CD14-positive monocyte (primary cell): ENCODE data around the gene SECISBP2. TPM values are rescaled to one million over a fixed set of nuclear protein-coding genes. Genes with fewer than 3 reads are reported as not detected.

Source experiments
- DNase-seq, 3 donors: peaks; one replicate each; pipeline ENCODE4 v3.0.0-alpha.2; 2011 to 2022
- H2AFZ ChIP-seq: 2 replicates; pipeline ENCODE4 v1.6.0; 2012; ENCODE audit warnings: mild to moderate bottlenecking, low read depth, low read length, inconsistent platforms; ENCODE audit not compliant: insufficient read depth, poor library complexity, severe bottlenecking
- H3K27ac ChIP-seq, 2 donors: 1 replicate in 1 of 2; 2 replicates in 1 of 2; pipeline ENCODE4 v1.5.1; 2012 to 2013; ENCODE audit warnings: low read length in 2 of 2, control low read depth in 1 of 2, inconsistent platforms in 1 of 2, low read depth in 1 of 2, mild to moderate bottlenecking in 1 of 2
- H3K27me3 ChIP-seq, 2 donors: one replicate each; pipeline versions ENCODE4 v1.6.0 to v1.6.1; 2011 to 2013; ENCODE audit warnings: low read length in 2 of 2; ENCODE audit not compliant: control insufficient read depth in 2 of 2, insufficient read depth in 2 of 2
- H3K36me3 ChIP-seq, 2 donors: replicated peaks in 1 of 2; 1 replicate in 1 of 2; 2 replicates in 1 of 2; pipeline versions ENCODE4 v1.5.1 to v1.6.1; 2012 to 2013; ENCODE audit warnings: low read length in 2 of 2, control low read depth in 1 of 2, inconsistent platforms in 1 of 2, mild to moderate bottlenecking in 1 of 2; ENCODE audit not compliant: insufficient read depth in 2 of 2, control insufficient read depth in 1 of 2
- H3K4me1 ChIP-seq, 2 donors: 1 replicate in 1 of 2; 2 replicates in 1 of 2; pipeline versions ENCODE4 v1.5.1 to v1.6.1; 2012 to 2013; ENCODE audit warnings: low read length in 2 of 2, control low read depth in 1 of 2, inconsistent platforms in 1 of 2, mild to moderate bottlenecking in 1 of 2, moderate library complexity in 1 of 2; ENCODE audit not compliant: insufficient read depth in 2 of 2, control insufficient read depth in 1 of 2
- H3K4me2 ChIP-seq: replicated peaks from 2 replicates; pipeline ENCODE3; 2012; ENCODE audit warnings: low read length, moderate library complexity, mild to moderate bottlenecking; ENCODE audit not compliant: poor library complexity, severe bottlenecking; ENCODE audit errors: extremely low read depth
- H3K4me3 ChIP-seq, 3 experiments: fragments of 200-600 bp in 1 of 3; sonication (generic) in 1 of 3; replicated peaks in 1 of 3; 1 replicate in 2 of 3; 2 replicates in 1 of 3; pipeline ENCODE4 v1.5.1; 2011 to 2013; ENCODE audit warnings: low read length in 3 of 3, mild to moderate bottlenecking in 3 of 3, control low read depth in 2 of 3, low read depth in 2 of 3, inconsistent platforms in 1 of 3, moderate library complexity in 1 of 3
- H3K79me2 ChIP-seq: 2 replicates; pipeline ENCODE4 v1.6.0; 2012; ENCODE audit warnings: mild to moderate bottlenecking, control low read depth, inconsistent platforms, low read length, moderate library complexity; ENCODE audit not compliant: insufficient read depth
- H3K9ac ChIP-seq: 2 replicates; pipeline ENCODE4 v1.6.0; 2017; ENCODE audit warnings: low read length, mild to moderate bottlenecking; ENCODE audit not compliant: insufficient read depth, poor library complexity, severe bottlenecking
- H3K9me3 ChIP-seq, 2 donors: replicated peaks in 1 of 2; 1 replicate in 1 of 2; 2 replicates in 1 of 2; pipeline versions ENCODE4 v1.5.1 to v1.6.1; 2012 to 2013; ENCODE audit warnings: low read length in 2 of 2, control low read depth in 1 of 2; ENCODE audit not compliant: control insufficient read depth in 1 of 2, insufficient read depth in 1 of 2
- H4K20me1 ChIP-seq: 2 replicates; pipeline ENCODE4 v1.6.0; 2012; ENCODE audit warnings: mild to moderate bottlenecking, low read length, control low read depth, moderate library complexity; ENCODE audit not compliant: insufficient read depth
- H3K27ac Mint-ChIP-seq, 7 donors: one replicate each; pipeline ENCODE4 v1.8.0; 2020; ENCODE audit warnings: mild to moderate bottlenecking in 7 of 7, mixed read lengths in 7 of 7, moderate library complexity in 6 of 7, inconsistent platforms in 2 of 7
- H3K27me3 Mint-ChIP-seq, 3 donors: one replicate each; pipeline ENCODE4 v1.8.0; 2021 to 2022; ENCODE audit warnings: low read depth in 3 of 3, mild to moderate bottlenecking in 3 of 3, mixed read lengths in 3 of 3, moderate library complexity in 3 of 3, inconsistent platforms in 1 of 3
- H3K36me3 Mint-ChIP-seq, 2 donors: one replicate each; pipeline ENCODE4 v1.8.0; 2020; ENCODE audit warnings: mixed read lengths in 2 of 2, inconsistent platforms in 1 of 2, mild to moderate bottlenecking in 1 of 2
- H3K4me1 Mint-ChIP-seq: one replicate; pipeline ENCODE4 v1.8.0; 2020; ENCODE audit warnings: mild to moderate bottlenecking, mixed read lengths
- H3K4me3 Mint-ChIP-seq, 2 donors: one replicate each; pipeline ENCODE4 v1.8.0; 2020; ENCODE audit warnings: mild to moderate bottlenecking in 2 of 2, mixed read lengths in 2 of 2, moderate library complexity in 1 of 2
- H3K9me3 Mint-ChIP-seq, 7 donors: one replicate each; pipeline ENCODE4 v1.8.0; 2020 to 2022; ENCODE audit warnings: mixed read lengths in 7 of 7, mild to moderate bottlenecking in 6 of 7, moderate library complexity in 6 of 7, inconsistent platforms in 2 of 7
- CTCF ChIP-seq: fragments of 200-600 bp; IDR thresholded peaks from one replicate; pipeline ENCODE4 v1.8.0; 2022; ENCODE audit warnings: antibody characterized with exemption, mild to moderate bottlenecking
- WGBS: methylation state at CpG from one replicate; pipeline ENCODE4 v1.1.5; 2013; ENCODE audit warnings: missing lambda C conversion rate; ENCODE audit not compliant: insufficient coverage; 5-methylcytosine and 5-hydroxymethylcytosine counted together
- intact Hi-C, 2 donors: fragments of 100-400 bp; cut with micrococcal nuclease; formaldehyde crosslinking; loops; one replicate each; pipeline versions ENCODE4 v1.15.0 to v1.15.1; 2023
- polyA plus RNA-seq, 3 donors: library from polyadenylated mRNA; depleted of rRNA in 1 of 3; unstranded in 2 of 3; stranded (reverse) in 1 of 3; fragments of 300-500 nt in 2 of 3; fragments of >200 nt in 1 of 3; fragmentation: Illumina TruSeq in 2 of 3; gene quantifications; 1 replicate in 2 of 3; 2 replicates in 1 of 3; pipeline ENCODE4 v1.2.3, GENCODE V29; 2012 to 2021

SECISBP2 gene
- polyA plus RNA-seq, 3 donors, result 8.6 to 51.4 (median 9.8) TPM

GRCh38 chr9:89304020-89304833 lies 14.1 kb upstream of the SECISBP2 start:
- Mint-ChIP-seq H3K27ac (no peak overlapping the region), H3K4me1 (peaks cover 1% of the 10 kb centered on the region), H3K27me3 (peaks cover 0 to 2% (median 0%) of the 10 kb centered on the region in 3 donors), H3K36me3 (peaks cover 3 to 4% of the 10 kb centered on the region in 2 donors), H3K4me3 (no peak overlapping the region), H3K9me3 (no peaks in the 10 kb centered on the region)
- H3K27me3 ChIP-seq, result no peaks in the 10 kb centered on the region
- H3K79me2 ChIP-seq, result no peaks in the 10 kb centered on the region
- H3K36me3 ChIP-seq, result no peaks in the 10 kb centered on the region
- H3K4me2 ChIP-seq, result no peak overlapping the region
- H4K20me1 ChIP-seq, result no peaks in the 10 kb centered on the region
- no peak for DNase-seq
- H3K9me3 ChIP-seq, result no peaks in the 10 kb centered on the region
- TF ChIP-seq CTCF, result no peak
- intact Hi-C loops, result no loop called here
- 57% methylated on average over 2 of the region's 7 CpGs for WGBS
- no peak overlapping the region for H3K4me3 ChIP-seq
- no peaks in the 10 kb centered on the region for H3K4me1 ChIP-seq
- H3K27ac ChIP-seq, result no peak overlapping the region
- no peak overlapping the region for H3K9ac ChIP-seq
- H2AFZ ChIP-seq, result no peak overlapping the region

- Mint-ChIP-seq H3K4me3 (no peak overlapping the region), H3K27me3 (peaks cover 0 to 2% (median 0%) of the 10 kb centered on the region in 3 donors), H3K36me3 (peaks cover 3 to 6% of the 10 kb centered on the region in 2 donors), H3K27ac (no peak overlapping the region), H3K9me3 (no peaks in the 10 kb centered on the region), H3K4me1 (peaks cover 5% of the 10 kb centered on the region)
- Histone ChIP-seq H3K4me2 (no peak overlapping the region), H3K79me2 (peaks cover 4% of the 10 kb centered on the region), H3K9ac (no peak overlapping the region), H3K9me3 (no peaks in the 10 kb centered on the region), H3K36me3 (no peaks in the 10 kb centered on the region), H2AFZ (no peak overlapping the region), H3K4me1 (peaks cover 2 to 4% of the 10 kb centered on the region in 2 donors), H4K20me1 (no peaks in the 10 kb centered on the region), H3K27me3 (no peaks in the 10 kb centered on the region), H3K4me3 (no peak overlapping the region), H3K27ac (no peak overlapping the region)
- TF ChIP-seq CTCF, result no peak
- intact Hi-C loops, result no loop called here
- no peak for DNase-seq
- WGBS, result no CpG with 5 or more reads among the region's 2 CpGs
Observed at GRCh38 chr9:89304834-89305188, 13.5 kb upstream of the SECISBP2 start.
